B cell (primary cell): Measurements from ENCODE around the gene ME1. TPM values are rescaled to one million over a fixed set of nuclear protein-coding genes. Genes with fewer than 3 reads are reported as not detected.

Experiments used
- ATAC-seq: fragments of 200-7000 bp; cut with Tn5 transposase; one replicate; pipeline ENCODE4 v1.10.0; 2021; ENCODE audit warnings: low read depth, mild to moderate bottlenecking, moderate number of reproducible peaks, moderate library complexity
- CTCF ChIA-PET: fragments of 350-600 bp; sonication (Branson Sonifier 250); formaldehyde crosslinking; loops from one replicate; lab custom pipeline; 2021; ENCODE audit warnings: antibody characterized with exemption, inconsistent platforms; lab: Charles Lee
- POLR2A ChIA-PET: fragments of 350-600 bp; sonication (Branson Sonifier 250); formaldehyde crosslinking; loops from one replicate; lab custom pipeline; 2021; ENCODE audit warnings: antibody characterized with exemption; lab: Charles Lee
- DNase-seq: peaks from one replicate; pipeline ENCODE4 v3.0.0; 2013
- H2AFZ ChIP-seq: 2 replicates; pipeline ENCODE4 v1.6.1; 2012; ENCODE audit warnings: mild to moderate bottlenecking, low read depth, low read length; ENCODE audit not compliant: insufficient read depth, poor library complexity, severe bottlenecking
- H3K27ac ChIP-seq, 2 donors: 1 replicate in 1 of 2; 2 replicates in 1 of 2; pipeline ENCODE4 v1.5.1; 2012 to 2013; ENCODE audit warnings: low read length in 2 of 2, mild to moderate bottlenecking in 2 of 2, moderate library complexity in 1 of 2
- H3K27me3 ChIP-seq, 4 experiments: fragments of 200-600 bp in 1 of 4; sonication (generic) in 1 of 4; replicated peaks in 1 of 4; 1 replicate in 2 of 4; 2 replicates in 2 of 4; pipeline versions ENCODE4 v1.6.1 to v1.7.0; 2013 to 2016; ENCODE audit warnings: low read length in 3 of 4, mild to moderate bottlenecking in 2 of 4, mixed read lengths in 1 of 4, moderate library complexity in 1 of 4; ENCODE audit not compliant: insufficient read depth in 4 of 4, control insufficient read depth in 3 of 4; ENCODE audit errors: control extremely low read depth in 1 of 4
- H3K36me3 ChIP-seq, 2 experiments: replicated peaks in 1 of 2; 1 replicate in 1 of 2; 2 replicates in 1 of 2; pipeline versions ENCODE4 v1.6.1 to v1.7.1; 2013; ENCODE audit warnings: low read length in 1 of 2; ENCODE audit not compliant: insufficient read depth in 2 of 2, control insufficient read depth in 1 of 2; ENCODE audit errors: control extremely low read depth in 1 of 2, extremely low read depth in 1 of 2
- H3K4me1 ChIP-seq, 2 donors: fragments of 200-600 bp in 1 of 2; sonication (generic) in 1 of 2; 1 replicate in 1 of 2; 2 replicates in 1 of 2; pipeline versions ENCODE4 v1.5.1 to v1.6.1; 2013 to 2017; ENCODE audit warnings: low read length in 2 of 2; ENCODE audit not compliant: control insufficient read depth in 2 of 2, insufficient read depth in 2 of 2
- H3K4me2 ChIP-seq: replicated peaks from 2 replicates; pipeline ENCODE3; 2012; ENCODE audit warnings: mild to moderate bottlenecking, low read depth, low read length; ENCODE audit not compliant: poor library complexity, severe bottlenecking
- H3K4me3 ChIP-seq, 5 experiments: fragments of 200-600 bp in 1 of 5; sonication (generic) in 1 of 5; 1 replicate in 3 of 5; 2 replicates in 2 of 5; pipeline versions ENCODE4 v1.5.1 to v1.7.0; 2011 to 2016; ENCODE audit warnings: low read length in 4 of 5, mild to moderate bottlenecking in 4 of 5, low read depth in 2 of 5, control low read depth in 1 of 5, moderate library complexity in 1 of 5; ENCODE audit not compliant: insufficient read depth in 1 of 5; ENCODE audit errors: control extremely low read depth in 1 of 5, extremely low read depth in 1 of 5
- H3K79me2 ChIP-seq: fragments of 200-600 bp; sonication (generic); one replicate; pipeline ENCODE4 v1.6.0; 2016; ENCODE audit warnings: low read length; ENCODE audit not compliant: control insufficient read depth, insufficient read depth
- H3K9ac ChIP-seq: fragments of 200-600 bp; sonication (generic); 2 replicates; pipeline ENCODE4 v1.6.1; 2017; ENCODE audit warnings: mild to moderate bottlenecking, low read length, moderate library complexity
- H3K9me3 ChIP-seq, 3 donors: one replicate each; pipeline versions ENCODE4 v1.6.1 to v1.7.1; 2013; ENCODE audit warnings: low read length in 2 of 3; ENCODE audit not compliant: control insufficient read depth in 2 of 3, insufficient read depth in 1 of 3; ENCODE audit errors: control extremely low read depth in 1 of 3
- H4K20me1 ChIP-seq: 2 replicates; pipeline ENCODE4 v1.6.0; 2012; ENCODE audit warnings: mild to moderate bottlenecking, low read length; ENCODE audit not compliant: insufficient read depth, control insufficient read depth, poor library complexity, severe bottlenecking
- H3K27ac Mint-ChIP-seq: one replicate; pipeline ENCODE4 v1.8.0; 2021; ENCODE audit warnings: mixed read lengths
- H3K27me3 Mint-ChIP-seq: one replicate; pipeline ENCODE4 v1.8.0; 2021; ENCODE audit warnings: mixed read lengths
- H3K4me1 Mint-ChIP-seq: one replicate; pipeline ENCODE4 v1.8.0; 2021; ENCODE audit warnings: mixed read lengths
- H3K4me3 Mint-ChIP-seq: one replicate; pipeline ENCODE4 v1.8.0; 2021; ENCODE audit warnings: mixed read lengths
- H3K9me3 Mint-ChIP-seq: one replicate; pipeline ENCODE4 v1.8.0; 2022; ENCODE audit warnings: mixed read lengths; ENCODE audit not compliant: insufficient read depth
- CTCF ChIP-seq: fragments of 200-600 bp; IDR thresholded peaks from one replicate; pipeline ENCODE4 v1.8.0; 2022; ENCODE audit warnings: antibody characterized with exemption, mild to moderate bottlenecking
- EZH2 ChIP-seq: IDR thresholded peaks from 2 replicates; pipeline ENCODE4 v1.6.1; 2012; ENCODE audit warnings: borderline replicate concordance, low read depth, mild to moderate bottlenecking, moderate library complexity, low read length; ENCODE audit not compliant: insufficient read depth, poor library complexity, severe bottlenecking
- WGBS: methylation state at CpG from one replicate; pipeline ENCODE4 v1.1.5; 2013; ENCODE audit warnings: missing lambda C conversion rate; ENCODE audit not compliant: insufficient coverage; 5-methylcytosine and 5-hydroxymethylcytosine counted together
- intact Hi-C: fragments of 100-400 bp; cut with micrococcal nuclease; formaldehyde crosslinking; loops from one replicate; pipeline ENCODE4 v1.10.0; 2022
- polyA plus RNA-seq: library from polyadenylated mRNA; depleted of rRNA; stranded (reverse); fragments of >200 nt; gene quantifications from 2 replicates; pipeline ENCODE4 v1.2.3, GENCODE V29; 2012
- total RNA-seq, 2 donors: library from RNA; stranded (reverse); fragments of 120-200 nt in 1 of 2; gene quantifications; 1 replicate in 1 of 2; 2 replicates in 1 of 2; pipeline versions ENCODE4 v1.2.3 to v1.2.4, GENCODE V29; 2013 to 2022

Gene ME1
- total and polyA plus RNA-seq, 2 donors (not counting 1 experiment from before 2014, with no cell fraction given), result not detected

- DNase-seq (no peak), ATAC-seq (no peak)
- no peak overlapping the region for H3K4me2 ChIP-seq
- intact Hi-C loops, result no loop called here
- TF ChIP-seq CTCF (no peak), EZH2 (no peak)
- H3K4me1 ChIP-seq, result no peaks in the 10 kb centered on the region
- H2AFZ ChIP-seq, result no peak overlapping the region
- ChIA-PET POLR2A (no interaction called here), CTCF (no interaction called here)
- no peaks in the 10 kb centered on the region for H3K9me3 Mint-ChIP-seq
- no peak overlapping the region for H3K27ac ChIP-seq
- H3K4me3 ChIP-seq, result no peak overlapping the region
- H3K4me1 Mint-ChIP-seq, result no peaks in the 10 kb centered on the region
- no peaks in the 10 kb centered on the region for H3K79me2 ChIP-seq
- H4K20me1 ChIP-seq, result no peaks in the 10 kb centered on the region
- no CpG with 5 or more reads among the region's 1 CpG for WGBS
- H3K36me3 ChIP-seq, result no peaks in the 10 kb centered on the region
- H3K9me3 ChIP-seq, result no peaks in the 10 kb centered on the region
- H3K27me3 ChIP-seq, result no peaks in the 10 kb centered on the region
- peaks cover 8% of the 10 kb centered on the region for H3K27me3 Mint-ChIP-seq
- H3K27ac Mint-ChIP-seq, result no peak overlapping the region
- H3K4me3 Mint-ChIP-seq, result no peak overlapping the region
- no peak overlapping the region for H3K9ac ChIP-seq
These were observed 127.4 kb downstream of the ME1 start for GRCh38 chr6:83303426-83303825.

- TF ChIP-seq CTCF (no peak), EZH2 (no peak)
- DNase-seq, result no peak
- H3K4me2 ChIP-seq, result no peak overlapping the region
- H3K36me3 ChIP-seq, result no peaks in the 10 kb centered on the region
- ChIA-PET CTCF (no interaction called here), POLR2A (no interaction called here)
- peaks cover 0 to 2% (median 0%) of the 10 kb centered on the region in 4 experiments for H3K27me3 ChIP-seq
- H4K20me1 ChIP-seq, result no peaks in the 10 kb centered on the region
- intact Hi-C loops, result no loop called here
- no peaks in the 10 kb centered on the region for H3K79me2 ChIP-seq
- no peak overlapping the region for H3K4me3 ChIP-seq
- WGBS, result 68% methylated on average over 4 of the region's 6 CpGs
- peaks cover 0 to 4% (median 0%) of the 10 kb centered on the region in 3 donors for H3K9me3 ChIP-seq
- Mint-ChIP-seq H3K27ac (no peak overlapping the region), H3K4me1 (no peaks in the 10 kb centered on the region), H3K4me3 (no peak overlapping the region), H3K27me3 (peaks cover 7% of the 10 kb centered on the region), H3K9me3 (no peaks in the 10 kb centered on the region)
- ATAC-seq, result no peak
- H3K9ac ChIP-seq, result no peak overlapping the region
- H2AFZ ChIP-seq, result no peak overlapping the region
- H3K4me1 ChIP-seq, result no peaks in the 10 kb centered on the region
- no peak overlapping the region for H3K27ac ChIP-seq
These were observed 136.2 kb downstream of the ME1 start for GRCh38 chr6:83294676-83295075.
